Panc1 (cell line): ENCODE results near the gene NME8.

ENCODE experiments used
- CTCF ChIP-seq: fragments of 450-650 bp; IDR thresholded peaks from 2 replicates; pipeline ENCODE4 v1.5.1; 2017; ENCODE audit warnings: mild to moderate bottlenecking
- POLR2AphosphoS5 ChIP-seq: IDR thresholded peaks from 2 replicates; pipeline ENCODE4 v1.6.1; 2012; ENCODE audit warnings: mild to moderate bottlenecking, low read depth, low read length, moderate library complexity
- REST ChIP-seq, 2 experiments: IDR thresholded peaks; 2 replicates each; pipeline ENCODE4 v1.6.1; 2011 to 2012; ENCODE audit warnings: low read depth in 2 of 2, control low read depth in 1 of 2, low read length in 1 of 2, mild to moderate bottlenecking in 1 of 2, moderate library complexity in 1 of 2; ENCODE audit not compliant: insufficient read depth in 1 of 2
- SIN3A ChIP-seq: IDR thresholded peaks from 2 replicates; pipeline ENCODE4 v1.6.1; 2012; ENCODE audit warnings: low read depth, mild to moderate bottlenecking, low read length, moderate library complexity, borderline replicate concordance; ENCODE audit not compliant: insufficient read depth
- TCF7L2 ChIP-seq: IDR thresholded peaks from 2 replicates; pipeline ENCODE4 v1.6.1; 2011; ENCODE audit warnings: mild to moderate bottlenecking, low read depth, low read length, inconsistent platforms

GRCh38 chr7:37915438-37915837, 67.0 kb downstream of the NME8 start:
- TF ChIP-seq CTCF (no peak), POLR2AphosphoS5 (no peak), REST (IDR thresholded peaks at IDR 0.05; ENCODE audit: insufficient read depth in 1 of 2, low read depth in 2 of 2, low read length in 1 of 2) (no peak), SIN3A (no peak), TCF7L2 (no peak)
